Ecto neural progenitor cell (in vitro differentiated cells): ENCODE measurements around the gene OTX2.

Experiments
- DNase-seq: peaks from one replicate; pipeline ENCODE4 v3.0.0-alpha.2; 2018; ENCODE audit warnings: low spot score

OTX2 gene

GRCh38 chr14:56796259-56796658, 14.0 kb downstream of the OTX2 start:
- DNase-seq, result no peak

- no peak for DNase-seq
Observed at GRCh38 chr14:56795284-56795622, 15.0 kb downstream of the OTX2 start.

- DNase-seq, result peak; percentile 74
Observed at GRCh38 chr14:56794557-56795283, 15.6 kb downstream of the OTX2 start.

- peak; percentile 72 for DNase-seq
Observed at GRCh38 chr14:56794088-56794556, 16.2 kb downstream of the OTX2 start.

GRCh38 chr14:56789955-56790354, 20.3 kb downstream of the OTX2 start:
- no peak for DNase-seq

- no peak for DNase-seq
Observed at GRCh38 chr14:56787530-56787929, 22.7 kb downstream of the OTX2 start.

GRCh38 chr14:56782711-56783110, 27.6 kb downstream of the OTX2 start:
- no peak for DNase-seq

GRCh38 chr14:56774503-56774902, 35.8 kb downstream of the OTX2 start:
- DNase-seq, result no peak

GRCh38 chr14:56770512-56770911, 39.8 kb downstream of the OTX2 start:
- no peak for DNase-seq

GRCh38 chr14:56760164-56760914, 49.9 kb downstream of the OTX2 start:
- DNase-seq, result no peak

GRCh38 chr14:56759633-56760032, 50.6 kb downstream of the OTX2 start:
- DNase-seq, result no peak

- no peak for DNase-seq
Observed at GRCh38 chr14:56759094-56759493, 51.2 kb downstream of the OTX2 start.

GRCh38 chr14:56754921-56755320, 55.4 kb downstream of the OTX2 start:
- no peak for DNase-seq

- DNase-seq, result no peak
Observed at GRCh38 chr14:56753396-56753795, 56.9 kb downstream of the OTX2 start.

- DNase-seq, result no peak
Observed at GRCh38 chr14:56752428-56752827, 57.9 kb downstream of the OTX2 start.

GRCh38 chr14:56751471-56751870, 58.8 kb downstream of the OTX2 start:
- no peak for DNase-seq
